Measurements from ENCODE around the gene C1orf232. TPM values are rescaled to one million over a fixed set of nuclear protein-coding genes. Genes with fewer than 3 reads are reported as not detected.

The C1orf232 gene
- total and polyA plus RNA-seq, 4 donors = not detected

GRCh38 chr1:26210147-26210870, 41.5 kb upstream of the C1orf232 start:
- WGBS = 88% methylated on average over 5 of the region's 5 CpGs
- no peak overlapping the region for H3K9ac ChIP-seq (ENCODE audit: low read depth in 1 of 2, low read length in 2 of 2)
- no peak for TF ChIP-seq RAD21 (IDR thresholded peaks at IDR 0.05)
- TF ChIP-seq RXRA (IDR thresholded peaks at IDR 0.05) = no peak
- no peak for TF ChIP-seq JUND (IDR thresholded peaks at IDR 0.05)
- TF ChIP-seq EGR1 (IDR thresholded peaks at IDR 0.05; ENCODE audit: low read depth in 2 of 2) = no peak
- no peak for TF ChIP-seq REST (IDR thresholded peaks at IDR 0.05)
- no peak for TF ChIP-seq YY1 (IDR thresholded peaks at IDR 0.05)
- TF ChIP-seq HNF4G (IDR thresholded peaks at IDR 0.05) = no peak
- no peak for TF ChIP-seq TAF1 (conservative IDR thresholded peaks at IDR 0.05)
- TF ChIP-seq ZBTB33 (IDR thresholded peaks at IDR 0.05) = no peak
- no peak for TF ChIP-seq CTCF (IDR thresholded peaks at IDR 0.05; ENCODE audit: low read depth, low read length, missing input control)
- TF ChIP-seq NR2F2 (IDR thresholded peaks at IDR 0.05) = no peak
- no peaks in the 10 kb centered on the region for H3K9me3 ChIP-seq (ENCODE audit: control insufficient read depth in 4 of 4, low read length in 3 of 4)
- no peaks in the 10 kb centered on the region for H3K36me3 ChIP-seq (ENCODE audit: control insufficient read depth in 4 of 4, insufficient read depth in 3 of 4, low read depth in 1 of 4, low read length in 3 of 4)
- no peak overlapping the region for H3K4me3 ChIP-seq (ENCODE audit: low read depth in 1 of 3, low read length in 3 of 3)
- H3K4me1 ChIP-seq (ENCODE audit: control insufficient read depth in 4 of 4, insufficient read depth in 4 of 4, low read length in 3 of 4) = no peaks in the 10 kb centered on the region
- no peaks in the 10 kb centered on the region for H3K27me3 ChIP-seq (ENCODE audit: control insufficient read depth in 4 of 4, insufficient read depth in 4 of 4, low read length in 3 of 4)
- no peak overlapping the region for H3K27ac ChIP-seq (ENCODE audit: low read depth in 1 of 2, low read length in 2 of 2)
- DNase-seq (ENCODE audit: low spot score) = no peak

GRCh38 chr1:26203642-26204318, 35.0 kb upstream of the C1orf232 start:
- 71% methylated on average over 9 of the region's 9 CpGs for WGBS
- H3K27me3 ChIP-seq (ENCODE audit: control insufficient read depth in 4 of 4, insufficient read depth in 4 of 4, low read length in 3 of 4) = no peaks in the 10 kb centered on the region
- H3K36me3 ChIP-seq (ENCODE audit: control insufficient read depth in 4 of 4, insufficient read depth in 3 of 4, low read depth in 1 of 4, low read length in 3 of 4) = no peaks in the 10 kb centered on the region
- no peaks in the 10 kb centered on the region for H3K4me1 ChIP-seq (ENCODE audit: control insufficient read depth in 4 of 4, insufficient read depth in 4 of 4, low read length in 3 of 4)
- no peak for DNase-seq (ENCODE audit: low spot score)
- H3K9me3 ChIP-seq (ENCODE audit: control insufficient read depth in 4 of 4, low read length in 3 of 4) = no peaks in the 10 kb centered on the region
- H3K27ac ChIP-seq (ENCODE audit: low read depth in 1 of 2, low read length in 2 of 2) = no peak overlapping the region
- H3K4me3 ChIP-seq (ENCODE audit: low read depth in 1 of 3, low read length in 3 of 3) = no peak overlapping the region
- H3K9ac ChIP-seq (ENCODE audit: low read depth in 1 of 2, low read length in 2 of 2) = no peak overlapping the region
- TF ChIP-seq NR2F2 (IDR thresholded peaks at IDR 0.05) = no peak
- TF ChIP-seq JUND (IDR thresholded peaks at IDR 0.05) = no peak
- no peak for TF ChIP-seq YY1 (IDR thresholded peaks at IDR 0.05)
- no peak for TF ChIP-seq CTCF (IDR thresholded peaks at IDR 0.05; ENCODE audit: low read depth, low read length, missing input control)
- TF ChIP-seq ATF3 (IDR thresholded peaks at IDR 0.05) = no peak
- no peak for TF ChIP-seq RAD21 (IDR thresholded peaks at IDR 0.05)
- TF ChIP-seq MAX (IDR thresholded peaks at IDR 0.05) = no peak
- TF ChIP-seq SP1 (IDR thresholded peaks at IDR 0.05) = no peak
- TF ChIP-seq EGR1 (IDR thresholded peaks at IDR 0.05; ENCODE audit: low read depth in 2 of 2) = no peak
- TF ChIP-seq RXRA (IDR thresholded peaks at IDR 0.05) = no peak
- TF ChIP-seq ZBTB33 (IDR thresholded peaks at IDR 0.05) = no peak
- TF ChIP-seq TAF1 (conservative IDR thresholded peaks at IDR 0.05) = no peak
- TF ChIP-seq HNF4A (conservative IDR thresholded peaks at IDR 0.05) = no peak

Measured in liver (tissue), 9 donors.